ENCODE data around the gene NOS2.

GRCh38 chr17:27755706-27756466, 44.4 kb downstream of the NOS2 start:
- TF ChIP-seq CTCF (IDR thresholded peaks at IDR 0.05; ENCODE audit: low read depth, low read length, poor library complexity, severe bottlenecking) (no peak), EZH2phosphoT487 (IDR thresholded peaks at IDR 0.05; ENCODE audit: borderline replicate concordance, low read length) (no peak)
